ENCODE results near the gene PNMA6F.
"Not testable (repeated sequence)": the region's sequence is repeated elsewhere in the genome, so short reads cannot be mapped to it uniquely, and the experiment has no call there.

The PNMA6F gene

GRCh38 chrX:153302796-153303195 lies 18.8 kb downstream of the PNMA6F start:
- DNase-seq (ENCODE audit: low read depth), result no peak

- DNase-seq (ENCODE audit: low read depth), result no peak
These were observed 19.8 kb downstream of the PNMA6F start for GRCh38 chrX:153301746-153302145.

GRCh38 chrX:153299855-153300254 lies 21.7 kb downstream of the PNMA6F start:
- DNase-seq (ENCODE audit: low read depth), result no peak

- no peak for DNase-seq (ENCODE audit: low read depth)
These were observed 24.2 kb downstream of the PNMA6F start for GRCh38 chrX:153297376-153297775.

GRCh38 chrX:153293485-153294071 lies 28.0 kb downstream of the PNMA6F start:
- not testable (repeated sequence) for DNase-seq (ENCODE audit: low read depth)

- DNase-seq (ENCODE audit: low read depth), result not testable (repeated sequence)
These were observed 32.8 kb downstream of the PNMA6F start for GRCh38 chrX:153288807-153289206.

GRCh38 chrX:153285678-153286077 lies 35.9 kb downstream of the PNMA6F start:
- DNase-seq (ENCODE audit: low read depth), result not testable (repeated sequence)

GRCh38 chrX:153283982-153284381 lies 37.6 kb downstream of the PNMA6F start:
- not testable (repeated sequence) for DNase-seq (ENCODE audit: low read depth)

- DNase-seq (ENCODE audit: low read depth), result not testable (repeated sequence)
These were observed 39.8 kb downstream of the PNMA6F start for GRCh38 chrX:153281784-153282183.

GRCh38 chrX:153279304-153279703 lies 42.3 kb downstream of the PNMA6F start:
- DNase-seq (ENCODE audit: low read depth), result not testable (repeated sequence)

GRCh38 chrX:153276049-153276448 lies 45.5 kb downstream of the PNMA6F start:
- DNase-seq (ENCODE audit: low read depth), result not testable (repeated sequence)

GRCh38 chrX:153275418-153275817 lies 46.1 kb downstream of the PNMA6F start:
- not testable (repeated sequence) for DNase-seq (ENCODE audit: low read depth)

GRCh38 chrX:153272584-153272983 lies 49.0 kb downstream of the PNMA6F start:
- DNase-seq (ENCODE audit: low read depth), result not testable (repeated sequence)

- DNase-seq (ENCODE audit: low read depth), result not testable (repeated sequence)
These were observed 49.5 kb downstream of the PNMA6F start for GRCh38 chrX:153272070-153272469.

Data from HS-5 (cell line).